ENCODE measurements around the gene GPX1. TPM values are rescaled to one million over a fixed set of nuclear protein-coding genes. Genes with fewer than 3 reads are reported as not detected.
A peak's percentile ranks its signal among the peaks of the same experiment; 100 is the strongest.
"Not testable (repeated sequence)": the region's sequence is repeated elsewhere in the genome, so short reads cannot be mapped to it uniquely, and the experiment has no call there.

The GPX1 gene
- total RNA-seq, 1 experiment from 2014 or later: 253 TPM

DNA sequence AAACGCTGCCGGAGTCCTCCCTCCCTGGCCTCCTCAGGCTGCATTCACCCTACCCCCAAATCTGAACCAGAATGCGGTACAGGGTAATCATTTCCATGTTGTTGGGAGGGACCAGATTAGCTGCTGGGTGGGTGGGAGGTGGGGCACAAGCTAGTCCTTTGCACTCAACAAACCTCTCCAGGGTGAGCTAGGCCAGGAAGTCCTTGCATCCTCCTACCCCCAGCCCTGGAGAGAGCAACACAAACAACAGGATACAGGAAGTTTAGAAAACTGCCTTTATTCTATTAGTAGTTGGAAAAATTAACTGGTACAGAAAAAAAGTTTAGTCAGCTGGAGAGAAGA, 702 bp upstream of the GPX1 start:
- H2BK5ac ChIP-seq (ENCODE audit: insufficient read length, low read length): no peak overlapping the region
- no peak overlapping the region for H2BK12ac ChIP-seq (ENCODE audit: insufficient read length, low read depth, low read length)
- no peaks in the 10 kb centered on the region for H3K27me3 Mint-ChIP-seq (ENCODE audit: low read depth)
- no peak overlapping the region for H2BK20ac ChIP-seq (ENCODE audit: low read depth, low read length, poor library complexity, severe bottlenecking)
- H2AK5ac ChIP-seq (ENCODE audit: insufficient read length, low read length): no peak overlapping the region
- H3K18ac ChIP-seq (ENCODE audit: insufficient read length, low read depth, low read length): peak overlapping the region; percentile 88
- WGBS (ENCODE audit: extremely low coverage, insufficient read length, low lambda C conversion rate): no CpG with 5 or more reads among the region's 3 CpGs
- H3K79me1 ChIP-seq (ENCODE audit: insufficient read depth, low read depth, low read length, poor library complexity, severe bottlenecking): no peaks in the 10 kb centered on the region
- H3K27ac Mint-ChIP-seq: peak overlapping the region; percentile 92 to 97 (median 94); a peak in 6 of 7 replicates
- peak overlapping the region; percentile 35 for H3K27ac ChIP-seq (ENCODE audit: insufficient read length, low read depth, low read length)
- no peak overlapping the region for H3K56ac ChIP-seq (ENCODE audit: insufficient read length, low read depth, low read length)
- H3K23ac ChIP-seq (ENCODE audit: insufficient read length, low read depth, low read length): no peak overlapping the region
- H3K4me2 ChIP-seq (ENCODE audit: insufficient read depth, insufficient read length, low read length): peak overlapping the region; percentile 55
- no peak overlapping the region for H4K91ac ChIP-seq (ENCODE audit: insufficient read length, low read depth, low read length)
- H3K9ac ChIP-seq (ENCODE audit: extremely low read depth, insufficient read length, low read length): peak overlapping the region; percentile 11
- no peaks in the 10 kb centered on the region for H3K9me3 ChIP-seq (ENCODE audit: control insufficient read depth, low read depth, low read length)
- no peaks in the 10 kb centered on the region; the same call in 1 of the 2 replicates for H3K4me1 ChIP-seq (ENCODE audit: insufficient read depth, low read length)
- peaks cover 26 to 70% (median 54%) of the 10 kb centered on the region in 3 experiments for H3K36me3 Mint-ChIP-seq (ENCODE audit: insufficient read depth in 1 of 3, low read depth in 3 of 3)
- H3K14ac ChIP-seq (ENCODE audit: insufficient read depth, low read length): peak overlapping the region; percentile 81; the same call in 1 of the 2 replicates
- no peak overlapping the region for H4K5ac ChIP-seq (ENCODE audit: insufficient read length, low read depth, low read length)
- no peak overlapping the region for H4K8ac ChIP-seq (replicated peaks; ENCODE audit: insufficient read length, low read depth, low read length)
- no peak overlapping the region for H3K4ac ChIP-seq (ENCODE audit: low read depth, low read length)
- H3K79me2 ChIP-seq (ENCODE audit: insufficient read depth, low read length): no peaks in the 10 kb centered on the region; the same call in 1 of the 2 replicates
- H4K20me1 ChIP-seq (ENCODE audit: control insufficient read depth, insufficient read depth, insufficient read length): no peaks in the 10 kb centered on the region
- no peak overlapping the region for H3T11ph ChIP-seq (ENCODE audit: low read length)
- H3K4me1 Mint-ChIP-seq: peaks cover 21 to 22% of the 10 kb centered on the region in 2 experiments
- no peak overlapping the region for H2BK120ac ChIP-seq (ENCODE audit: low read depth, low read length, poor library complexity, severe bottlenecking)
- H3K27me3 ChIP-seq (ENCODE audit: insufficient read depth, low read length): no peaks in the 10 kb centered on the region
- H2BK15ac ChIP-seq (ENCODE audit: low read depth, low read length): no peak overlapping the region; the same call in 1 of the 2 replicates
- peaks cover 0 to 2% of the 10 kb centered on the region in 2 experiments; a peak in 1 of 5 replicates for H3K9me3 Mint-ChIP-seq
- DNase-seq: no peak
- peaks cover 11% of the 10 kb centered on the region for H3K23me2 ChIP-seq (ENCODE audit: insufficient read length, low read depth, low read length, poor library complexity, severe bottlenecking)
- no peak for TF ChIP-seq CTCF (conservative IDR thresholded peaks at IDR 0.05)
- H2AFZ ChIP-seq (ENCODE audit: low read length): no peak overlapping the region
- peak overlapping the region; percentile 93 to 94 for H3K4me3 Mint-ChIP-seq

- Mint-ChIP-seq H3K27ac (peak overlapping the region; percentile 82 to 97 (median 91)), H3K36me3 (ENCODE audit: insufficient read depth in 1 of 3, low read depth in 3 of 3) (peaks cover 24 to 66% (median 51%) of the 10 kb centered on the region in 3 experiments), H3K4me3 (peak overlapping the region; percentile 93 to 94), H3K4me1 (peaks cover 21 to 22% of the 10 kb centered on the region in 2 experiments)
- H3K9me3 Mint-ChIP-seq; H2BK5ac ChIP-seq (ENCODE audit: insufficient read length, low read length); H2BK120ac ChIP-seq (ENCODE audit: low read depth, low read length, poor library complexity, severe bottlenecking); H2BK20ac ChIP-seq (ENCODE audit: low read depth, low read length, poor library complexity, severe bottlenecking); H4K20me1 ChIP-seq (ENCODE audit: control insufficient read depth, insufficient read depth, insufficient read length); H3K79me1 ChIP-seq (ENCODE audit: insufficient read depth, low read depth, low read length, poor library complexity, severe bottlenecking); H3K56ac ChIP-seq (ENCODE audit: insufficient read length, low read depth, low read length); H3K4ac ChIP-seq (ENCODE audit: low read depth, low read length); H4K5ac ChIP-seq (ENCODE audit: insufficient read length, low read depth, low read length); H3T11ph ChIP-seq (ENCODE audit: low read length); H2BK12ac ChIP-seq (ENCODE audit: insufficient read length, low read depth, low read length); H3K79me2 ChIP-seq (ENCODE audit: insufficient read depth, low read length); H3K9me3 ChIP-seq (ENCODE audit: control insufficient read depth, low read depth, low read length); H2AK5ac ChIP-seq (ENCODE audit: insufficient read length, low read length); H4K91ac ChIP-seq (ENCODE audit: insufficient read length, low read depth, low read length); H4K8ac ChIP-seq (replicated peaks; ENCODE audit: insufficient read length, low read depth, low read length); H3K27me3 Mint-ChIP-seq (ENCODE audit: low read depth); H3K27ac ChIP-seq (ENCODE audit: insufficient read length, low read depth, low read length); H2AFZ ChIP-seq (ENCODE audit: low read length); H2BK15ac ChIP-seq (ENCODE audit: low read depth, low read length); H3K27me3 ChIP-seq (ENCODE audit: insufficient read depth, low read length); H3K4me1 ChIP-seq (ENCODE audit: insufficient read depth, low read length): not testable (repeated sequence)
- H3K23me2 ChIP-seq (ENCODE audit: insufficient read length, low read depth, low read length, poor library complexity, severe bottlenecking): peaks cover 11% of the 10 kb centered on the region
- H3K4me2 ChIP-seq (ENCODE audit: insufficient read depth, insufficient read length, low read length): peak overlapping the region; percentile 98
- H3K23ac ChIP-seq (ENCODE audit: insufficient read length, low read depth, low read length): peak overlapping the region; percentile 36
- WGBS (ENCODE audit: extremely low coverage, insufficient read length, low lambda C conversion rate): no CpG with 5 or more reads among the region's 63 CpGs
- peak overlapping the region; percentile 78 for H3K18ac ChIP-seq (ENCODE audit: insufficient read length, low read depth, low read length)
- H3K9ac ChIP-seq (ENCODE audit: extremely low read depth, insufficient read length, low read length): peak overlapping the region; percentile 95
- H3K14ac ChIP-seq (ENCODE audit: insufficient read depth, low read length): peak overlapping the region; percentile 85
- DNase-seq: peak; percentile 38
Measured at GRCh38 chr3:49357443-49358216, 523 bp downstream of the GPX1 start.
